Ishikawa (cell line): ENCODE measurements around the gene PSMA2.
A peak's percentile ranks its signal among the peaks of the same experiment; 100 is the strongest.

Source experiments
- CEBPB ChIP-seq: IDR thresholded peaks from 2 replicates; pipeline ENCODE4 v1.6.1; 2012
- CREB1 ChIP-seq: IDR thresholded peaks from 2 replicates; pipeline ENCODE4 v1.6.1; 2012; ENCODE audit warnings: low read depth
- EGR1 ChIP-seq: IDR thresholded peaks from 2 replicates; pipeline ENCODE4 v1.6.1; 2012
- EP300 ChIP-seq: IDR thresholded peaks from 2 replicates; pipeline ENCODE4 v1.6.1; 2012; ENCODE audit warnings: borderline replicate concordance
- FOXM1 ChIP-seq: IDR thresholded peaks from 2 replicates; pipeline ENCODE4 v1.6.1; 2012; ENCODE audit warnings: low read depth, borderline replicate concordance
- MAX ChIP-seq: IDR thresholded peaks from 2 replicates; pipeline ENCODE4 v1.6.1; 2012
- NFIC ChIP-seq: IDR thresholded peaks from 2 replicates; pipeline ENCODE4 v1.6.1; 2012
- RAD21 ChIP-seq: IDR thresholded peaks from 2 replicates; pipeline ENCODE4 v1.6.1; 2012; ENCODE audit warnings: low read depth
- REST ChIP-seq: IDR thresholded peaks from 2 replicates; pipeline ENCODE4 v1.6.1; 2012; ENCODE audit warnings: low read depth, mild to moderate bottlenecking
- TAF1 ChIP-seq: IDR thresholded peaks from 2 replicates; pipeline ENCODE4 v1.6.1; 2012; ENCODE audit warnings: low read depth, mild to moderate bottlenecking
- TCF12 ChIP-seq: IDR thresholded peaks from 2 replicates; pipeline ENCODE4 v1.6.1; 2012; ENCODE audit warnings: low read depth
- TEAD4 ChIP-seq: IDR thresholded peaks from 2 replicates; pipeline ENCODE4 v1.6.1; 2012
- USF1 ChIP-seq: IDR thresholded peaks from 2 replicates; pipeline ENCODE4 v1.6.1; 2012
- YY1 ChIP-seq: IDR thresholded peaks from 2 replicates; pipeline ENCODE4 v1.6.1; 2012; ENCODE audit warnings: low read depth
- ZBTB7A ChIP-seq: IDR thresholded peaks from 2 replicates; pipeline ENCODE4 v1.6.1; 2012; ENCODE audit warnings: low read depth

The PSMA2 gene

GRCh38 chr7:42886893-42887505, 45.0 kb downstream of the PSMA2 start:
- TF ChIP-seq TAF1 (no peak), YY1 (no peak), CEBPB (no peak), TEAD4 (no peak), TCF12 (no peak), NFIC (no peak), MAX (no peak), REST (no peak)

- TF ChIP-seq REST (no peak), RAD21 (peak; percentile 37)
Measured at GRCh38 chr7:42886129-42886528, 45.8 kb downstream of the PSMA2 start.

- TF ChIP-seq NFIC (peak; percentile 49), TEAD4 (0 out of 2 replicates have a peak, but pooled peaks have one; percentile 50), EP300 (peak; percentile 19; the same call in 1 of the 2 replicates), USF1 (0 out of 2 replicates have a peak, but pooled peaks have one; percentile 9), MAX (no peak), YY1 (no peak), TAF1 (no peak), FOXM1 (no peak), TCF12 (peak; percentile 77), ZBTB7A (no peak), REST (no peak), RAD21 (no peak), CEBPB (peak; percentile 78), EGR1 (no peak), CREB1 (no peak)
Measured at GRCh38 chr7:42883950-42884349, 48.0 kb downstream of the PSMA2 start.

GRCh38 chr7:42880392-42880791, 51.6 kb downstream of the PSMA2 start:
- TF ChIP-seq TCF12 = no peak
- TF ChIP-seq EGR1 = no peak
- no peak for TF ChIP-seq MAX
- no peak for TF ChIP-seq RAD21
- TF ChIP-seq CREB1 = no peak
- TF ChIP-seq FOXM1 = no peak
- TF ChIP-seq EP300 = no peak
- no peak for TF ChIP-seq TAF1
- no peak for TF ChIP-seq NFIC
- no peak for TF ChIP-seq REST
- TF ChIP-seq TEAD4 = no peak
